ENCODE results near the gene HRK.

- no peak for TF ChIP-seq CTCF (conservative IDR thresholded peaks at IDR 0.05; ENCODE audit: low read depth, low read length)
- TF ChIP-seq RAD21 (IDR thresholded peaks at IDR 0.05; ENCODE audit: low read length), result no peak
- no peak for TF ChIP-seq BHLHE40 (IDR thresholded peaks at IDR 0.05; ENCODE audit: low read depth, low read length)
- no peak for TF ChIP-seq MAFK (IDR thresholded peaks at IDR 0.05; ENCODE audit: low read depth, low read length)
- no peak for TF ChIP-seq RFX5 (IDR thresholded peaks at IDR 0.05; ENCODE audit: low read depth, low read length)
- no peak for TF ChIP-seq POLR2A (IDR thresholded peaks at IDR 0.05; ENCODE audit: low read depth, low read length)
- no peak for TF ChIP-seq MXI1 (IDR thresholded peaks at IDR 0.05; ENCODE audit: borderline replicate concordance, low read depth, low read length)
- no peak for TF ChIP-seq CEBPB (IDR thresholded peaks at IDR 0.05; ENCODE audit: low read depth, low read length)
- no peak for TF ChIP-seq ELK1 (IDR thresholded peaks at IDR 0.05; ENCODE audit: borderline replicate concordance, low read depth, low read length)
- TF ChIP-seq FOS (IDR thresholded peaks at IDR 0.05; ENCODE audit: low read depth, low read length), result no peak
- TF ChIP-seq SMC3 (IDR thresholded peaks at IDR 0.05; ENCODE audit: low read depth, low read length), result no peak
- TF ChIP-seq CHD1 (IDR thresholded peaks at IDR 0.05; ENCODE audit: low read depth, low read length), result no peak
Observed at GRCh38 chr12:116855744-116856470, 25.3 kb downstream of the HRK start.

Data from IMR-90 (cell line).